Measurements from ENCODE around the gene NPHP3. TPM values are rescaled to one million over a fixed set of nuclear protein-coding genes. Genes with fewer than 3 reads are reported as not detected.

NPHP3 gene
- total RNA-seq, 1 experiment from 2014 or later: 10.8 TPM

- Histone ChIP-seq H4K20me1 (ENCODE audit: control insufficient read depth, insufficient read depth, insufficient read length) (no peaks in the 10 kb centered on the region), H3K27me3 (ENCODE audit: insufficient read depth, low read length) (no peaks in the 10 kb centered on the region), H3K79me2 (ENCODE audit: insufficient read depth, low read length) (no peaks in the 10 kb centered on the region), H3K27ac (ENCODE audit: insufficient read length, low read depth, low read length) (no peak overlapping the region), H4K5ac (ENCODE audit: insufficient read length, low read depth, low read length) (no peak overlapping the region), H2BK20ac (ENCODE audit: low read depth, low read length, poor library complexity, severe bottlenecking) (no peak overlapping the region), H4K8ac (replicated peaks; ENCODE audit: insufficient read length, low read depth, low read length) (no peak overlapping the region), H3K4ac (ENCODE audit: low read depth, low read length) (no peak overlapping the region), H3K79me1 (ENCODE audit: insufficient read depth, low read depth, low read length, poor library complexity, severe bottlenecking) (no peaks in the 10 kb centered on the region), H3T11ph (ENCODE audit: low read length) (no peak overlapping the region), H3K23me2 (ENCODE audit: insufficient read length, low read depth, low read length, poor library complexity, severe bottlenecking) (no peaks in the 10 kb centered on the region), H3K9me3 (ENCODE audit: control insufficient read depth, low read depth, low read length) (no peaks in the 10 kb centered on the region), H3K4me1 (ENCODE audit: insufficient read depth, low read length) (no peaks in the 10 kb centered on the region), H2AK5ac (ENCODE audit: insufficient read length, low read length) (no peak overlapping the region), H3K9ac (ENCODE audit: extremely low read depth, insufficient read length, low read length) (no peak overlapping the region), H2BK12ac (ENCODE audit: insufficient read length, low read depth, low read length) (no peak overlapping the region), H3K14ac (ENCODE audit: insufficient read depth, low read length) (no peak overlapping the region), H4K91ac (ENCODE audit: insufficient read length, low read depth, low read length) (no peak overlapping the region), H3K56ac (ENCODE audit: insufficient read length, low read depth, low read length) (no peak overlapping the region), H3K23ac (ENCODE audit: insufficient read length, low read depth, low read length) (no peak overlapping the region), H2BK5ac (ENCODE audit: insufficient read length, low read length) (no peak overlapping the region), H2AFZ (ENCODE audit: low read length) (no peak overlapping the region), H3K18ac (ENCODE audit: insufficient read length, low read depth, low read length) (no peak overlapping the region), H3K4me2 (ENCODE audit: insufficient read depth, insufficient read length, low read length) (no peak overlapping the region), H2BK120ac (ENCODE audit: low read depth, low read length, poor library complexity, severe bottlenecking) (no peak overlapping the region), H2BK15ac (ENCODE audit: low read depth, low read length) (no peak overlapping the region)
- TF ChIP-seq CTCF (conservative IDR thresholded peaks at IDR 0.05): no peak
- no peaks in the 10 kb centered on the region for H3K27me3 Mint-ChIP-seq (ENCODE audit: low read depth)
- no peaks in the 10 kb centered on the region for H3K9me3 Mint-ChIP-seq
- no CpG with 5 or more reads among the region's 2 CpGs for WGBS (ENCODE audit: extremely low coverage, insufficient read length, low lambda C conversion rate)
- H3K4me1 Mint-ChIP-seq: no peaks in the 10 kb centered on the region
- peak overlapping the region in 1 of 3 experiments; percentile 87; a peak in 2 of 7 replicates for H3K27ac Mint-ChIP-seq
- H3K36me3 Mint-ChIP-seq (ENCODE audit: insufficient read depth in 1 of 3, low read depth in 3 of 3): peaks cover 0 to 8% (median 4%) of the 10 kb centered on the region in 3 experiments; a peak in 2 of 7 replicates
- no peak overlapping the region for H3K4me3 Mint-ChIP-seq
- DNase-seq: no peak
Observed at GRCh38 chr3:132643366-132643765, 78.8 kb downstream of the NPHP3 start.

Measured in H9 (cell line).